Peyer's patch (tissue), 4 donors: Measurements from ENCODE around the gene DNASE1L1. TPM values are rescaled to one million over a fixed set of nuclear protein-coding genes. Genes with fewer than 3 reads are reported as not detected.
A peak's percentile ranks its signal among the peaks of the same experiment; 100 is the strongest.

Experiments
- DNase-seq, 3 donors: peaks; one replicate each; pipeline ENCODE4 v3.0.0-alpha.2; 2017 to 2019
- H3K27ac ChIP-seq, 4 donors: fragments of 200-600 bp; sonication (generic); one replicate each; pipeline ENCODE4 v1.5.1; 2016 to 2019
- H3K27me3 ChIP-seq, 2 donors: fragments of 200-600 bp; sonication (generic); one replicate each; pipeline ENCODE4 v1.5.1; 2019
- H3K36me3 ChIP-seq, 3 donors: fragments of 200-600 bp; sonication (generic); one replicate each; pipeline ENCODE4 v1.5.1; 2016 to 2019
- H3K4me1 ChIP-seq, 4 donors: fragments of 200-600 bp; sonication (generic); one replicate each; pipeline ENCODE4 v1.5.1; 2016 to 2019
- H3K4me3 ChIP-seq, 4 donors: fragments of 200-600 bp; sonication (generic); 1 replicate in 3 of 4; 2 replicates in 1 of 4; pipeline ENCODE4 v1.5.1; 2016 to 2019; ENCODE audit warnings: mild to moderate bottlenecking in 1 of 4
- H3K9me3 ChIP-seq, 4 donors: fragments of 200-600 bp; sonication (generic); one replicate each; pipeline ENCODE4 v1.5.1; 2016 to 2019; ENCODE audit warnings: mild to moderate bottlenecking in 1 of 4
- POLR2A ChIP-seq, 2 donors: fragments of 450-650 bp; IDR thresholded peaks; one replicate each; pipeline ENCODE4 v1.5.1; 2017; ENCODE audit warnings: antibody characterized with exemption in 2 of 2, mild to moderate bottlenecking in 2 of 2, moderate library complexity in 2 of 2
- small RNA-seq, 2 donors: library from RNA; depleted of rRNA; stranded (forward); fragments of <200 nt; gene quantifications; one replicate each; pipeline ENCODE3, GENCODE V24; 2016
- total RNA-seq, 4 donors: library from RNA; depleted of rRNA; stranded (reverse); fragments of >200 nt; gene quantifications; one replicate each; pipeline ENCODE4 v1.1.0, GENCODE V29; 2016
- TF ChIP-seq, protein P1 (sequence below), 6 experiments: fragments of 450-650 bp in 4 of 6; fragments of 200-600 bp in 2 of 6; sonication (generic) in 1 of 6; IDR thresholded peaks; one replicate each; pipeline ENCODE4 v1.5.1; 2017 to 2019; ENCODE audit warnings: antibody characterized with exemption in 6 of 6, mild to moderate bottlenecking in 3 of 6, moderate library complexity in 1 of 6

The DNASE1L1 gene
- total RNA-seq, 4 donors from 2014 or later: 23.9 to 41.2 (median 32.2) TPM

GRCh38 chrX:154354013-154354412, 55.0 kb downstream of the DNASE1L1 start:
- H3K9me3 ChIP-seq: no peaks in the 10 kb centered on the region
- H3K4me3 ChIP-seq: no peak overlapping the region
- no peak for DNase-seq
- H3K4me1 ChIP-seq: peaks cover 0 to 4% (median 0%) of the 10 kb centered on the region in 4 donors
- TF ChIP-seq POLR2A (IDR thresholded peaks at IDR 0.05): no peak
- TF ChIP-seq, protein P1, sequence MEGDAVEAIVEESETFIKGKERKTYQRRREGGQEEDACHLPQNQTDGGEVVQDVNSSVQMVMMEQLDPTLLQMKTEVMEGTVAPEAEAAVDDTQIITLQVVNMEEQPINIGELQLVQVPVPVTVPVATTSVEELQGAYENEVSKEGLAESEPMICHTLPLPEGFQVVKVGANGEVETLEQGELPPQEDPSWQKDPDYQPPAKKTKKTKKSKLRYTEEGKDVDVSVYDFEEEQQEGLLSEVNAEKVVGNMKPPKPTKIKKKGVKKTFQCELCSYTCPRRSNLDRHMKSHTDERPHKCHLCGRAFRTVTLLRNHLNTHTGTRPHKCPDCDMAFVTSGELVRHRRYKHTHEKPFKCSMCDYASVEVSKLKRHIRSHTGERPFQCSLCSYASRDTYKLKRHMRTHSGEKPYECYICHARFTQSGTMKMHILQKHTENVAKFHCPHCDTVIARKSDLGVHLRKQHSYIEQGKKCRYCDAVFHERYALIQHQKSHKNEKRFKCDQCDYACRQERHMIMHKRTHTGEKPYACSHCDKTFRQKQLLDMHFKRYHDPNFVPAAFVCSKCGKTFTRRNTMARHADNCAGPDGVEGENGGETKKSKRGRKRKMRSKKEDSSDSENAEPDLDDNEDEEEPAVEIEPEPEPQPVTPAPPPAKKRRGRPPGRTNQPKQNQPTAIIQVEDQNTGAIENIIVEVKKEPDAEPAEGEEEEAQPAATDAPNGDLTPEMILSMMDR (IDR thresholded peaks at IDR 0.05): no peak
- H3K27me3 ChIP-seq: no peaks in the 10 kb centered on the region
- H3K27ac ChIP-seq: no peak overlapping the region
- peaks cover 0 to 66% (median 0%) of the 10 kb centered on the region in 3 donors for H3K36me3 ChIP-seq

GRCh38 chrX:154353172-154353843, 55.7 kb downstream of the DNASE1L1 start:
- Histone ChIP-seq H3K27ac (no peak overlapping the region), H3K4me1 (peaks cover 0 to 4% (median 0%) of the 10 kb centered on the region in 4 donors), H3K4me3 (no peak overlapping the region), H3K9me3 (no peaks in the 10 kb centered on the region), H3K36me3 (peaks cover 0 to 59% (median 0%) of the 10 kb centered on the region in 3 donors), H3K27me3 (no peaks in the 10 kb centered on the region)
- TF ChIP-seq, protein P1 (IDR thresholded peaks at IDR 0.05): no peak
- no peak for TF ChIP-seq POLR2A (IDR thresholded peaks at IDR 0.05)
- no peak for DNase-seq

GRCh38 chrX:154352466-154352865, 56.6 kb downstream of the DNASE1L1 start:
- DNase-seq: no peak
- Histone ChIP-seq H3K4me1 (peaks cover 0 to 4% (median 0%) of the 10 kb centered on the region in 4 donors), H3K4me3 (no peak overlapping the region), H3K27ac (peak overlapping the region in 2 of 4 donors; percentile 4 to 75), H3K27me3 (no peaks in the 10 kb centered on the region), H3K9me3 (no peaks in the 10 kb centered on the region), H3K36me3 (peaks cover 0 to 51% (median 0%) of the 10 kb centered on the region in 3 donors)
- TF ChIP-seq POLR2A (IDR thresholded peaks at IDR 0.05): no peak
- TF ChIP-seq, protein P1 (IDR thresholded peaks at IDR 0.05): no peak

DNA sequence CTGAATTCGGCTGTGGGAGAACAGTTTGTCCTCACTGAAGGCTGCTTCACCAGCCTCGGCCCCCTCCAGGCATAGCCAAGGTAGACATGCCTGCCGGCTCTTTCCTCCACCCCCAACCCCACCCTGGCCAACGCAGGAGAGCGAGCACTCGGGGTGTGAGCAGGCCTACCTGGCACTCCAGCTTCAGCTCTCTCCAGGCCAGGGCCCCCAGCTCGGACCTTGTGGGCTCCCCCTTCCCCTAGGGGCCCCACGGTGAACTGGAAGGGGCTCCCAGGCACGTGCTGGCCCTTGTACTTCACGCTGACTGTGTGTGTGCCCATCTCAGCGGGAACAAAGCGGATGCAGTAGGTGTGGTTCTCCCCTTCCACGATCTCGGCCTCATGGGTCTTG, 57.0 kb downstream of the DNASE1L1 start:
- Histone ChIP-seq H3K9me3 (no peaks in the 10 kb centered on the region), H3K27me3 (no peaks in the 10 kb centered on the region), H3K4me1 (peaks cover 0 to 4% (median 0%) of the 10 kb centered on the region in 4 donors), H3K4me3 (no peak overlapping the region), H3K36me3 (peaks cover 0 to 46% (median 0%) of the 10 kb centered on the region in 3 donors), H3K27ac (peak overlapping the region in 3 of 4 donors; percentile 4 to 75 (median 46))
- TF ChIP-seq, protein P1 (IDR thresholded peaks at IDR 0.05): no peak
- TF ChIP-seq POLR2A (IDR thresholded peaks at IDR 0.05): no peak
- no peak for DNase-seq

Small RNA genes lying within 50 kb of the gene (small RNA-seq; reads per million reads assigned to genes)
- gene MIR6858 (0 reads per million in 2 donors), gene SNORA70 (0 reads per million in 2 donors)

Other genes with a start within 250 kb of the DNASE1L1 start
- gene OPN1MW, start 226.7 kb downstream of the DNASE1L1 start, total RNA-seq: not detected
- gene OPN1MW2, start 189.5 kb downstream of the DNASE1L1 start, total RNA-seq: not detected
- not detected for gene OPN1MW3, start 151.7 kb downstream of the DNASE1L1 start, total RNA-seq
- gene TEX28, start 114.1 kb downstream of the DNASE1L1 start, total RNA-seq: not detected
- not detected for gene TKTL1, start 113.5 kb downstream of the DNASE1L1 start, total RNA-seq
- 100 to 1,000 TPM; 143 to 663 (median 328) TPM for gene FLNA, start 34.6 kb downstream of the DNASE1L1 start, total RNA-seq
- 10 to 100 TPM; 21.7 to 31.4 (median 26.6) TPM for gene EMD, start 30.0 kb downstream of the DNASE1L1 start, total RNA-seq
- gene RPL10, start 10.9 kb downstream of the DNASE1L1 start, total RNA-seq: 1,000 to 10,000 TPM; 1,992 to 4,644 (median 2,626) TPM
- gene TAFAZZIN, start 2.3 kb upstream of the DNASE1L1 start, total RNA-seq: 100 to 1,000 TPM; 105 to 147 (median 112) TPM
- gene ATP6AP1, start 19.4 kb upstream of the DNASE1L1 start, total RNA-seq: 10 to 100 TPM; 11.6 to 80.0 (median 54.9) TPM
- gene GDI1, start 27.9 kb upstream of the DNASE1L1 start, total RNA-seq: 100 to 1,000 TPM in 2 of 4 donors, 10 to 100 TPM in 2; 65.2 to 278 (median 117) TPM
- 100 to 1,000 TPM in 1 of 4 donors, 10 to 100 TPM in 3; 35.6 to 212 (median 54.6) TPM for gene FAM50A, start 34.9 kb upstream of the DNASE1L1 start, total RNA-seq
- 10 to 100 TPM; 38.0 to 54.6 (median 48.4) TPM for gene PLXNA3, start 49.0 kb upstream of the DNASE1L1 start, total RNA-seq
- 10 to 100 TPM in 3 of 4 donors, 1 to 10 TPM in 1; 8.5 to 15.7 (median 10.8) TPM for gene LAGE3, start 70.0 kb upstream of the DNASE1L1 start, total RNA-seq
- 10 to 100 TPM; 20.6 to 45.9 (median 34.6) TPM for gene UBL4A, start 77.4 kb upstream of the DNASE1L1 start, total RNA-seq
- gene SLC10A3, start 81.4 kb upstream of the DNASE1L1 start, total RNA-seq: 10 to 100 TPM; 11.6 to 19.8 (median 16.5) TPM
- 100 to 1,000 TPM in 2 of 4 donors, 10 to 100 TPM in 2; 18.2 to 117 (median 101) TPM for gene FAM3A, start 107.0 kb upstream of the DNASE1L1 start, total RNA-seq
- 10 to 100 TPM; 14.0 to 65.2 (median 43.1) TPM for gene G6PD, start 137.6 kb upstream of the DNASE1L1 start, total RNA-seq
- gene IKBKG, start 138.4 kb upstream of the DNASE1L1 start, total RNA-seq: 10 to 100 TPM; 11.9 to 74.3 (median 23.3) TPM
- not detected for gene CTAG1A, start 175.9 kb upstream of the DNASE1L1 start, total RNA-seq
- not detected for gene CTAG1B, start 210.0 kb upstream of the DNASE1L1 start, total RNA-seq
- gene CTAG2, start 244.3 kb upstream of the DNASE1L1 start, total RNA-seq: not detected